IPS-18c (cell line): ENCODE results near the gene AK1.

Experiments
- H3K4me3 ChIP-seq: 2 replicates; pipeline ENCODE4 v1.7.0; 2013; ENCODE audit warnings: low read depth, mild to moderate bottlenecking, low read length, moderate library complexity; ENCODE audit not compliant: insufficient read depth
- H3K9me3 ChIP-seq: one replicate; pipeline ENCODE4 v1.6.1; 2013; ENCODE audit warnings: mild to moderate bottlenecking, low read length, moderate library complexity; ENCODE audit not compliant: control insufficient read depth, insufficient read depth

AK1 gene, protein sequence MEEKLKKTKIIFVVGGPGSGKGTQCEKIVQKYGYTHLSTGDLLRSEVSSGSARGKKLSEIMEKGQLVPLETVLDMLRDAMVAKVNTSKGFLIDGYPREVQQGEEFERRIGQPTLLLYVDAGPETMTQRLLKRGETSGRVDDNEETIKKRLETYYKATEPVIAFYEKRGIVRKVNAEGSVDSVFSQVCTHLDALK

GRCh38 chr9:127877566-127877998 lies at the start of gene AK1:
Gene AK1, minus strand, starts transcription at chr9:127877675. Its CDS starts 3,058 bp downstream, at chr9:127874617.
- H3K4me3 ChIP-seq: peak within 1 kb of the TSS; percentile 71
- H3K9me3 ChIP-seq: no peaks in the 10 kb centered on the region

DNA sequence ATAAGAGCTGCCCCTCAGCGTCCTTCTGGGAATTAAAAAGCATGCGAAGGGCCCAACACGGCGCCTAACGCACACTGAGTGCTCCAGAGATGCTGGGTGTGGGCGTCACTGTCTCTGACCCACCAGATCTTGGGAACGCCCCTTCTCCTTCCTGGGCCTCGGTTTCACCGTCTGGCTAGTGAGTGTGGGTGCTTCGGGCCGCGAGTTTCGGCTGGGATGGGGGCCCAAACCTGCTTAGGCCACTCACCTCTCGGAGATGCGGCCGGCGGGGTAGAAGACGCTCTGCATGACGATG lies 49.4 kb upstream of the AK1 start:
- H3K9me3 ChIP-seq: peaks cover 2% of the 10 kb centered on the region
- H3K4me3 ChIP-seq: peak overlapping the region; percentile 84

GRCh38 chr9:127925959-127926905 lies 48.8 kb upstream of the AK1 start:
- peak overlapping the region; percentile 84 for H3K4me3 ChIP-seq

DNA sequence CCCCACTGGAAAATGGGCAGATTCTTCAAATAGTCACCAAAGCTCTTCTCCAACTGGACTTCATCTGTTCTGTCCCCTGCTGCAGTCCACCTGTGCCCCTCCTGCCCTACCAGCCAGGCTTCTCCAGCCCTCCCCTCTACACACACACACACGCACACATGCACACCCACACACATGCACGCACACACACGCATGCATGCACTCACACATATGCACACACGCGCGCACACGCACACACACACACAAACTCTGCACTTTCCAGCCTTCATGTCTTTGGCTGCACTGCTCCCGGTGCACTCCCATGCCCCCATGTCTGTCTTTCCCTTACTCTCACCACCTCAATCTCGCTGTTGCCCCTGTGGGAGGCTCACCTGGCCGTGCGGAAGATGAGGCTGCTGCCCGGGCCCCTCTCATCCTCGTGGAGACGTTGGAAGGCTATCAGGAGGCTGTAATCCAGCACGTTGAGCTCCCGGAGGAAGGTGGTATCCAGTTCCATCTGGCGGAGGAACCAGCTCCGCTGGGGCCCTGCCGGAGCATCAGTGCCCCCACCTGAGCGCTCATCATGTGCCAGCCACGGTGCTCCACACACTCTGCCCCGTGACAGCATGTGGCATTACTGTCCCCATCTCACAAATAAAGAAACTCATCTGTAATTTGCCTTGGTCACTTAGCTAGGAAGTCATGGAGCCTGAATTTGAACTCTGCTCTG lies 47.4 kb upstream of the AK1 start:
- H3K9me3 ChIP-seq: peaks cover 3% of the 10 kb centered on the region
- no peak overlapping the region for H3K4me3 ChIP-seq

More at GRCh38 chr9:127925959-127926905, 48.8 kb upstream of the AK1 start:
- peaks cover 3% of the 10 kb centered on the region for H3K9me3 ChIP-seq

- Histone ChIP-seq H3K4me3 (no peak overlapping the region), H3K9me3 (peaks cover 3% of the 10 kb centered on the region)
Observed at GRCh38 chr9:127923771-127924170, 46.3 kb upstream of the AK1 start.

DNA sequence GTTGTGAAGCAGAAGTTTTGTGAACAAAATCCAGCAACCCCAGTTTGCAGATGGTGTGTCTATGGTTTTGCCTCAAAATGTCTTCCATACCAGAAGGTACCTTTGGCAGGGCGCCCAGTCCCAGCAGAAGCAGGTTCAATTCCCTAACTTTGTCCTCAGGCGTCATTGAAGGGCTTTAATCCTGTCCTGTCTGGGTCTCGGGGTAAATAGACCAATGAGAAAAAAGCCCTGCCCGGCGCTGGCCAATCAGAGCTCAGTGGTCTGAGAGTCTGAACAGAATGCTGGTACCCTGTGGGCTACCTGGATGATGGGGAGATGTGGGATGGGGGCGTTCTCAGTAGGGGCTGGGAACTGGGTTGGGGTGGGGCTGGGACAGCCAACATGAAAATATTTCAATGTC lies 45.6 kb upstream of the AK1 start:
- no peak overlapping the region for H3K4me3 ChIP-seq
- H3K9me3 ChIP-seq: peaks cover 3% of the 10 kb centered on the region

DNA sequence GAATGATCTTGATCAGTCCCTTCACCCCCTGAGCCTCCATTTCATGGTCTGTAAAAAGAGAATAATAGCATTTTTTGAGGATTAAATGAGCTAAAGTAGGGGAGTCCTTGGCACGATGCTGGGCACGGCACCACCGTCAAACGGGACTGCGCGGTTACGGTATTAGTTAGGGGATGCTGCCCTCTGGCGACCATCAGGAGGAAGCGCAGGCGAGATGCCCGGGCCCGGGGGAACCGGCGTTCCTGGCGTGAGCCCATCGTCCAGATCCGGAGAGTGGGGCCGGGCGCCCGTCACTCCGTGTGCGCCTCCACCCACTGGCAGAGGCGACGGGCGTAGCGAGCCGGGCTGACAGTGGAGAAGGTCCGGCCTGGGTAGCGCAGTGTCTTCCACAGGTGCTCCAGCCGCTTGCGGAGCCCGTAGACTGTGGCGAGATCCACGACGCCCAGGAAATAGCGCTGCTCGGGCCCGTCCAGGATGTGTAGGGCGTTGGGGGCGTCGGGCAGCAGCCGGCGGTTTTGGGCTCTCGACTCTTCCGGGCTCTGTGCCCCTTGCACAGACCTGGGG lies 44.2 kb upstream of the AK1 start:
- H3K9me3 ChIP-seq: peaks cover 3% of the 10 kb centered on the region
- H3K4me3 ChIP-seq: no peak overlapping the region

DNA sequence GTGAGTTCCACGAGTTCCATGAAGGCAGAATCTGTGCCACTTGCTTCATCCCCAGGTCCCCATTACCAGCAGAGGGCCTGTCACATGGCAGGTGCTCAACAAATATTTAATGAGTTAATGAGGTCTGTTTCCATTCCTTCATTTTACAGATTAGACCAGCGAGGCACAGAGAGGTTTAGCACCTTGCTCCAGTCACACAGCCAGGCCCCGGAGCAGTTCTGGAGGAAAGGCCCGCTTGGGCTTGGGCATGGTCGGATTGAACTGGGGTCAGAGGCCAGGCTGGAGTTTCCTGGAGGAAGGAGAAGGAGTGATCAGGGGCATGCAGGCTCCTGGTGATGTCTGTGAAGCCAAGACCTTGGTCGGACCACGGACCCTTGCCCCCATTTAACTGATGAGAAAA lies 43.3 kb upstream of the AK1 start:
- H3K4me3 ChIP-seq: no peak overlapping the region

DNA sequence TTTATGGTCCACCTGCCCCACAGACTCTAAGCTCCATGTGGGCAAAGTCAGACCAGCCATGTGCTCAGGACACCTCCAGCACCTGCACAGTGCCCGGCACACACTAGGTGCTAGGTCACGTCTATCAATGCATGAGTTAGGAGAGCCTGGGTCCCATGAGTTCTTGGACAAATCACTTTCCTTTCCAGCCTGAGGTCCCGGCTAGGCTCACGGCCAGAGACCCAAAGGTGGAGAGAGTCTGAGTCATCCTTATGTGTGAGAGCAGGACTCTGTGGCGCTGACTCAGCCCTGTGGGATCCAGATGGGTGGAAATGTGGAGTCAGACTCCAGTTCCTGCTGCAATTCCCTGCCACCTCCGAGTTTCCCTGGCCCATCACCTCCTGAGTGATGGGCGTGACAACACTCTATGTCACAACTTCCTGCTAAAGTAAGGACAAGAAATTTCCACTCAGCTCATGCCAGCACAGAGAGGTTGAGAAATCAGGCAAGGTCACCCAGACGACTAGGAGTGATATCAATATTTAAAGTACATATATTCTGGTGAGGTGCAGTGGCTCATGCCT lies 41.9 kb upstream of the AK1 start:
- peaks cover 3% of the 10 kb centered on the region for H3K9me3 ChIP-seq

More for the DNA sequence above, 43.3 kb upstream of the AK1 start:
- peaks cover 3% of the 10 kb centered on the region for H3K9me3 ChIP-seq

GRCh38 chr9:127918183-127919107 lies 41.0 kb upstream of the AK1 start:
- Histone ChIP-seq H3K9me3 (peaks cover 3% of the 10 kb centered on the region), H3K4me3 (no peak overlapping the region)

More for the DNA sequence above, 41.9 kb upstream of the AK1 start:
- H3K4me3 ChIP-seq: no peak overlapping the region

DNA sequence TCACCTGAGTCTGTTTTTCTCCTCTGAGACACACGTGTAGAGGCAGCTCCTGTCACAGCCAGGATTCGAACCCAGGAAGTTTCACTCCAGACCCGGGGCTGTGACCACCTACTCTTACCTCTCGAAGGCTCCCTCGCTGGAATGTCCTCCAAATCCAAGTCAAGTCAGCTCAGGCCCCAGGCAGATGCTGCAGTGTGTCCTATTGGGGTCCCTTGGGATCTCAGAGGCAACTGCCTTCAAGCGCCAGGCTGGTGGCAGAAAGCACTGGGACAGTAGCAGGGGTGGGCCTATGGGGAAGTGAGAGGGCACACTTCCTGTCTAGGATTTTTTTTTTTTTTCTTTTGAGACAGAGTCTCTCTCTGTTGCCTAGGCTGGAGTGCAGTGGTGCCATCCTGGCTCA lies 40.1 kb upstream of the AK1 start:
- Histone ChIP-seq H3K4me3 (no peak overlapping the region), H3K9me3 (peaks cover 3% of the 10 kb centered on the region)

DNA sequence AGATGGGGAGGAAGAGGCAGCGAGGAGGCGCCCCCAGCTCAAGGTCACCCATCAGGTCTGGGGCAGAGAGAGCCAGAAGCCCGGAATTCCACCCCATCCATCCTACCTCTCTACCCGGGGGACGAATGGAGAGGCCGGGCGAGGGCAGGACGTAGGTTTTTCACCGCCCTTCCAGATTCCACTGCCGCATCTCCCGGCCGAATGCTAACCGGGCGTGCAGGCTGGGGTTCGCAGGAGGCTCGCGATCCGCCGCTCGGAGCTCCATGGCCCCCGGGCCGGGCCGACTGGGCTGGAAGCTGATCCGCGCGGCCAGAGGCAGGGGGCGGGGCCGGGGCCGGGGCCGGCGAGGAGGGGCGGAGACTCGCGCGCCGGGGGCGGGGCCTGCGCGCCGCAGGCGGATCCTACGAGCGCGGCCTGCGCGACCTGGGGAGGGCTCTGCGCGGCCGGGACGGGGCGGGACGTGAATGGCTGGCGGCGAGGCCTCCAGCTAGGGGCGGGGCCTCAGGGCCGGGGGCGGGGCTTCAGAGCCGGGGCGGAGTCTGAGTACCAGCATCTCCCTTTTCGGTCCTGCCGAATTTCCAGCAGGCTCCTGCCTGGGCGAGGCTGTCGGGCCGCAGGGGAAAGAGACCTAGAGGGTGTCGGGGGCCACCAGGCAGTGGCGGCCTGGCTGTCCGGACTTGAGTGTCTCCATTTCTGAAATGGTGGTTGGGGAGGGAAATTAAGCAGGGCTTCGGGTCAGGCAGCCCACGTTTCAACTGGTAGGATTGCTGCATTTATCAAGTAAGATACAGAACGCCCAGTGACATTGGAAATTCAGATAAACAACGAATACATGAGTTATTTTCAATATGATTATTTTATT lies 39.5 kb upstream of the AK1 start, which contains the start of gene ST6GALNAC4:
Gene ST6GALNAC4, minus strand, starts transcription at position 322 of the 862 bp plus-strand sequence. CDS start 622 bp downstream, outside the sequence.
- Histone ChIP-seq H3K9me3 (peaks cover 2% of the 10 kb centered on the region), H3K4me3 (peak within 1 kb of the TSS; percentile 68)

- no peaks in the 10 kb centered on the region for H3K9me3 ChIP-seq
- peak overlapping the region; percentile 68 for H3K4me3 ChIP-seq
Observed at GRCh38 chr9:127915801-127916719, 38.6 kb upstream of the AK1 start.

DNA sequence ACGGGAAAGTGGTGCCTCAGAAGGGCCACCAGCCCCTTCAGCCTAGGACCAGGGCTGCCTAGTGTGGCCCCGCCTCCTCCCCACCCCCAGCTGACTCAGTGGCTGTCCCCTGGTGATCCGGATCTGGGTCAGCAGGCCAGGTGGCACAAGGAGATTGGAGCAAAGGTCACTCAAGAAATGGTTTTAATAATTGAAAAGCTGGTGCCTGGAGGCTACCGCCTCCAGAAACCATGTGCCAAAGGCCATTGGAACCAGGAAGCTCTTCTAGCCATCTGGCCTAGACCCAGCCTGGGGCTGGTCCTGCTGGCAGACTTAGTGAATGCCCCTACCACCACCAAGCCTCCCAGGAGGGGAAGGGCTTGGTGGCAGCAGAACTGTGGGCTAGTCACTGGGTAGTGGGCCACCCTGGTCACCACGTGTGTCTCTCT lies 37.9 kb upstream of the AK1 start:
- H3K4me3 ChIP-seq: no peak overlapping the region
- no peaks in the 10 kb centered on the region for H3K9me3 ChIP-seq
